ENCODE measurements around the gene ADAMTS9.
"Not testable (repeated sequence)": the region's sequence is repeated elsewhere in the genome, so short reads cannot be mapped to it uniquely, and the experiment has no call there.

Gene ADAMTS9

GRCh38 chr3:64549869-64550268 lies 137.9 kb downstream of the ADAMTS9 start:
- H3K27me3 ChIP-seq (ENCODE audit: insufficient read depth, low read length, poor library complexity, severe bottlenecking): no peaks in the 10 kb centered on the region
- no peaks in the 10 kb centered on the region for H3K9me3 ChIP-seq (ENCODE audit: insufficient read depth, low read depth, low read length)
- no peaks in the 10 kb centered on the region for H4K20me1 ChIP-seq (ENCODE audit: insufficient read depth, low read length, poor library complexity, severe bottlenecking)
- H3K4me1 ChIP-seq (ENCODE audit: insufficient read depth, low read length, poor library complexity, severe bottlenecking): no peaks in the 10 kb centered on the region
- no peaks in the 10 kb centered on the region for H3K36me3 ChIP-seq (ENCODE audit: insufficient read depth, low read length)
- no peak overlapping the region for H3K4me3 ChIP-seq (ENCODE audit: low read length, poor library complexity, severe bottlenecking)
- H3K9me2 ChIP-seq (replicated peaks; ENCODE audit: low read depth, low read length): no peaks in the 10 kb centered on the region
- no peaks in the 10 kb centered on the region for H3F3A ChIP-seq (ENCODE audit: low read depth)
- H3K79me2 ChIP-seq (ENCODE audit: insufficient read depth, low read length): no peaks in the 10 kb centered on the region
- no peak overlapping the region for H2AFZ ChIP-seq (ENCODE audit: low read length)
- H3K9ac ChIP-seq (ENCODE audit: low read depth, low read length, poor library complexity, severe bottlenecking): no peak overlapping the region
- TF ChIP-seq, protein P1, sequence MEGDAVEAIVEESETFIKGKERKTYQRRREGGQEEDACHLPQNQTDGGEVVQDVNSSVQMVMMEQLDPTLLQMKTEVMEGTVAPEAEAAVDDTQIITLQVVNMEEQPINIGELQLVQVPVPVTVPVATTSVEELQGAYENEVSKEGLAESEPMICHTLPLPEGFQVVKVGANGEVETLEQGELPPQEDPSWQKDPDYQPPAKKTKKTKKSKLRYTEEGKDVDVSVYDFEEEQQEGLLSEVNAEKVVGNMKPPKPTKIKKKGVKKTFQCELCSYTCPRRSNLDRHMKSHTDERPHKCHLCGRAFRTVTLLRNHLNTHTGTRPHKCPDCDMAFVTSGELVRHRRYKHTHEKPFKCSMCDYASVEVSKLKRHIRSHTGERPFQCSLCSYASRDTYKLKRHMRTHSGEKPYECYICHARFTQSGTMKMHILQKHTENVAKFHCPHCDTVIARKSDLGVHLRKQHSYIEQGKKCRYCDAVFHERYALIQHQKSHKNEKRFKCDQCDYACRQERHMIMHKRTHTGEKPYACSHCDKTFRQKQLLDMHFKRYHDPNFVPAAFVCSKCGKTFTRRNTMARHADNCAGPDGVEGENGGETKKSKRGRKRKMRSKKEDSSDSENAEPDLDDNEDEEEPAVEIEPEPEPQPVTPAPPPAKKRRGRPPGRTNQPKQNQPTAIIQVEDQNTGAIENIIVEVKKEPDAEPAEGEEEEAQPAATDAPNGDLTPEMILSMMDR (conservative IDR thresholded peaks at IDR 0.05; ENCODE audit: low read length): no peak
- TF ChIP-seq EZH2phosphoT487 (IDR thresholded peaks at IDR 0.05; ENCODE audit: borderline replicate concordance): no peak
- H3K4me2 ChIP-seq (ENCODE audit: low read depth, low read length, poor library complexity, severe bottlenecking): no peak overlapping the region

GRCh38 chr3:64548200-64548889 lies 139.5 kb downstream of the ADAMTS9 start:
- H3K4me1 ChIP-seq (ENCODE audit: insufficient read depth, low read length, poor library complexity, severe bottlenecking): no peaks in the 10 kb centered on the region
- H3K79me2 ChIP-seq (ENCODE audit: insufficient read depth, low read length): no peaks in the 10 kb centered on the region
- no peak overlapping the region for H3K9ac ChIP-seq (ENCODE audit: low read depth, low read length, poor library complexity, severe bottlenecking)
- no peak overlapping the region for H2AFZ ChIP-seq (ENCODE audit: low read length)
- no peaks in the 10 kb centered on the region for H3K9me3 ChIP-seq (ENCODE audit: insufficient read depth, low read depth, low read length)
- no peak for TF ChIP-seq EZH2phosphoT487 (IDR thresholded peaks at IDR 0.05; ENCODE audit: borderline replicate concordance)
- TF ChIP-seq, protein P1 (conservative IDR thresholded peaks at IDR 0.05; ENCODE audit: low read length): no peak
- no peaks in the 10 kb centered on the region for H3F3A ChIP-seq (ENCODE audit: low read depth)
- H3K36me3 ChIP-seq (ENCODE audit: insufficient read depth, low read length): no peaks in the 10 kb centered on the region
- H3K9me2 ChIP-seq (replicated peaks; ENCODE audit: low read depth, low read length): no peaks in the 10 kb centered on the region
- no peak overlapping the region for H3K4me2 ChIP-seq (ENCODE audit: low read depth, low read length, poor library complexity, severe bottlenecking)
- H3K27me3 ChIP-seq (ENCODE audit: insufficient read depth, low read length, poor library complexity, severe bottlenecking): no peaks in the 10 kb centered on the region
- H4K20me1 ChIP-seq (ENCODE audit: insufficient read depth, low read length, poor library complexity, severe bottlenecking): no peaks in the 10 kb centered on the region
- no peak overlapping the region for H3K4me3 ChIP-seq (ENCODE audit: low read length, poor library complexity, severe bottlenecking)

- no peak overlapping the region for H2AFZ ChIP-seq (ENCODE audit: low read length)
- H3K79me2 ChIP-seq (ENCODE audit: insufficient read depth, low read length): no peaks in the 10 kb centered on the region
- H3F3A ChIP-seq (ENCODE audit: low read depth): no peaks in the 10 kb centered on the region
- H3K4me1 ChIP-seq (ENCODE audit: insufficient read depth, low read length, poor library complexity, severe bottlenecking): no peaks in the 10 kb centered on the region
- TF ChIP-seq, protein P1 (conservative IDR thresholded peaks at IDR 0.05; ENCODE audit: low read length): no peak
- TF ChIP-seq EZH2phosphoT487 (IDR thresholded peaks at IDR 0.05; ENCODE audit: borderline replicate concordance): no peak
- H3K9me3 ChIP-seq (ENCODE audit: insufficient read depth, low read depth, low read length): no peaks in the 10 kb centered on the region
- no peaks in the 10 kb centered on the region for H3K9me2 ChIP-seq (replicated peaks; ENCODE audit: low read depth, low read length)
- H3K36me3 ChIP-seq (ENCODE audit: insufficient read depth, low read length): no peaks in the 10 kb centered on the region
- H3K4me3 ChIP-seq (ENCODE audit: low read length, poor library complexity, severe bottlenecking): no peak overlapping the region
- H3K27me3 ChIP-seq (ENCODE audit: insufficient read depth, low read length, poor library complexity, severe bottlenecking): no peaks in the 10 kb centered on the region
- H3K4me2 ChIP-seq (ENCODE audit: low read depth, low read length, poor library complexity, severe bottlenecking): no peak overlapping the region
- H3K9ac ChIP-seq (ENCODE audit: low read depth, low read length, poor library complexity, severe bottlenecking): no peak overlapping the region
- no peaks in the 10 kb centered on the region for H4K20me1 ChIP-seq (ENCODE audit: insufficient read depth, low read length, poor library complexity, severe bottlenecking)
These were observed 140.9 kb downstream of the ADAMTS9 start for GRCh38 chr3:64546856-64547255.

DNA sequence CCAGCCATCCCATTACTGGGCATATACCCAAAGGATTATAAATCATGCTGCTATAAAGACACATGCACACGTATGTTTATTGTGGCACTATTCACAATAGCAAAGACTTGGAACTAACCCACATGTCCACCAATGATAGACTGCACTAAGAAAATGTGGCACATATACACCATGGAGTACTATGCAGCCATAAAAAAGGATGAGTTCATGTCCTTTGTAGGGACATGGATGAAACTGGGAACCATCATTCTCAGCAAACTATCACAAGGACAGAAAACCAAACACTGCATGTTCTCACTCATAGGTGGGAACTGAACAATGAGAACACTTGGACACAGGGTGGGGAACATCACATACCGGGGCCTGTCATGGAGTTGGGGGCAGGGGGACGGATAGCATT lies 142.6 kb downstream of the ADAMTS9 start:
- H3F3A ChIP-seq (ENCODE audit: low read depth); H3K9me2 ChIP-seq (replicated peaks; ENCODE audit: low read depth, low read length): not testable (repeated sequence)

More for the DNA sequence above, 142.6 kb downstream of the ADAMTS9 start:
- H4K20me1 ChIP-seq (ENCODE audit: insufficient read depth, low read length, poor library complexity, severe bottlenecking); H3K4me3 ChIP-seq (ENCODE audit: low read length, poor library complexity, severe bottlenecking); H3K79me2 ChIP-seq (ENCODE audit: insufficient read depth, low read length); H3K4me1 ChIP-seq (ENCODE audit: insufficient read depth, low read length, poor library complexity, severe bottlenecking); H3K36me3 ChIP-seq (ENCODE audit: insufficient read depth, low read length); H2AFZ ChIP-seq (ENCODE audit: low read length); H3K27me3 ChIP-seq (ENCODE audit: insufficient read depth, low read length, poor library complexity, severe bottlenecking); H3K9me3 ChIP-seq (ENCODE audit: insufficient read depth, low read depth, low read length); H3K4me2 ChIP-seq (ENCODE audit: low read depth, low read length, poor library complexity, severe bottlenecking); H3K9ac ChIP-seq (ENCODE audit: low read depth, low read length, poor library complexity, severe bottlenecking): not testable (repeated sequence)

Data from Loucy (cell line).